Ovary (tissue), 9 donors: ENCODE measurements around the gene XPC. TPM values are rescaled to one million over a fixed set of nuclear protein-coding genes. Genes with fewer than 3 reads are reported as not detected.

ENCODE experiments used
- DNase-seq, 5 donors: peaks; one replicate each; pipeline ENCODE4 v3.0.0-alpha.2; 2019 to 2020
- H3K27ac ChIP-seq, 2 donors: fragments of 200-600 bp; one replicate each; pipeline versions ENCODE4 v1.5.1 to v1.8.0; 2019 to 2022
- H3K27me3 ChIP-seq: fragments of 200-600 bp; one replicate; pipeline ENCODE4 v1.8.0; 2022
- H3K36me3 ChIP-seq: fragments of 200-600 bp; sonication (generic); one replicate; pipeline ENCODE4 v1.5.1; 2019
- H3K4me1 ChIP-seq: one replicate; pipeline ENCODE4 v1.8.1; 2013; ENCODE audit warnings: mild to moderate bottlenecking, moderate library complexity; ENCODE audit not compliant: insufficient read depth
- H3K4me3 ChIP-seq: fragments of 200-600 bp; sonication (generic); one replicate; pipeline ENCODE4 v1.5.1; 2017
- H3K9me3 ChIP-seq, 2 donors: fragments of 200-600 bp in 1 of 2; sonication (generic) in 1 of 2; one replicate each; pipeline versions ENCODE4 v1.5.1 to v1.8.1; 2013 to 2019; ENCODE audit warnings: mild to moderate bottlenecking in 1 of 2, moderate library complexity in 1 of 2
- CTCF ChIP-seq, 3 donors: fragments of 450-650 bp in 2 of 3; fragments of 200-600 bp in 1 of 3; IDR thresholded peaks; one replicate each; pipeline versions ENCODE4 v1.5.1 to v1.8.0; 2016 to 2022; ENCODE audit warnings: antibody characterized with exemption in 3 of 3, mild to moderate bottlenecking in 1 of 3
- EP300 ChIP-seq: sonication (generic); formaldehyde crosslinking; IDR thresholded peaks from one replicate; pipeline ENCODE4 v1.6.1; 2017; ENCODE audit warnings: antibody characterized with exemption
- POLR2A ChIP-seq: fragments of 450-650 bp; IDR thresholded peaks from one replicate; pipeline ENCODE4 v1.6.1; 2017; ENCODE audit warnings: antibody characterized with exemption, mild to moderate bottlenecking, moderate library complexity
- WGBS, 3 donors: extraction: QIAGEN DNeasy Blood & Tissue Kit in 1 of 3; methylation state at CpG; one replicate each; pipeline versions ENCODE4 v1.1.5 to v1.1.7; 2013 to 2017; 5-methylcytosine and 5-hydroxymethylcytosine counted together
- intact Hi-C, 4 donors: fragments of 100-400 bp; cut with DNase I; formaldehyde crosslinking; loops; one replicate each; pipeline versions ENCODE4 v1.11.0 to v1.15.1; 2022 to 2023
- polyA plus RNA-seq, 2 donors: library from polyadenylated mRNA; stranded (reverse); fragments of 200-250 nt in 1 of 2; fragments of 350-450 nt in 1 of 2; fragmentation: Illumina TruSeq in 1 of 2; extraction: RNeasy Lipid Tissue Mini Kit (QIAGEN cat#74804) in 1 of 2; gene quantifications; one replicate each; pipeline ENCODE4 v1.2.3, GENCODE V29; 2013 to 2014
- total RNA-seq, 7 donors: library from RNA; depleted of rRNA in 2 of 7; stranded (reverse); fragments of >200 nt in 2 of 7; fragmentation: NEBNext Ultra II Directional in 3 of 7; extraction: Animal tissue kit (Norgen Biotek cat#: 25700) in 3 of 7; gene quantifications; one replicate each; pipeline versions ENCODE4 v1.1.0 to v1.2.4, GENCODE V29; 2016 to 2023
- donor health status: DM: no; HTN: no; CAD: no; lungs with moderate emphysema.
- donor health status: DM: no; HTN: no; CAD: no.
- donor health status: Bipolar disorder and iron deficiency.
- donor health status: DM: yes; HTN: yes; CAD: no.
- donor health status: DM: no; HTN: no; CAD: no.
- donor health status: DM: yes; HTN: yes; CAD: no.

XPC gene
- total and polyA plus RNA-seq, 9 donors: 36.2 to 63.1 (median 40.6) TPM

GRCh38 chr3:14153663-14154062 is 24.7 kb downstream of the XPC start:
- 89 to 95% (median 91%) methylated on average over 6 of the region's 6 CpGs for WGBS, 3 donors
- DNase-seq: no peak
- H3K4me3 ChIP-seq: no peak overlapping the region
- no peaks in the 10 kb centered on the region for H3K4me1 ChIP-seq
- H3K9me3 ChIP-seq: no peaks in the 10 kb centered on the region
- intact Hi-C loops: no loop called here
- TF ChIP-seq EP300 (no peak), CTCF (IDR thresholded peaks at IDR 0.05) (no peak), POLR2A (no peak)
- H3K27me3 ChIP-seq: no peaks in the 10 kb centered on the region
- no peaks in the 10 kb centered on the region for H3K36me3 ChIP-seq
- H3K27ac ChIP-seq: no peak overlapping the region

GRCh38 chr3:14152963-14153355 is 25.4 kb downstream of the XPC start:
- TF ChIP-seq EP300: no peak
- no peak for TF ChIP-seq CTCF (IDR thresholded peaks at IDR 0.05)
- TF ChIP-seq POLR2A: no peak
- intact Hi-C loops: no loop called here
- Histone ChIP-seq H3K27ac (no peak overlapping the region), H3K4me3 (no peak overlapping the region), H3K36me3 (no peaks in the 10 kb centered on the region), H3K4me1 (no peaks in the 10 kb centered on the region), H3K9me3 (no peaks in the 10 kb centered on the region), H3K27me3 (no peaks in the 10 kb centered on the region)
- 76 to 88% (median 76%) methylated on average over 4 of the region's 4 CpGs for WGBS, 3 donors
- no peak for DNase-seq

- H3K4me3 ChIP-seq: no peak overlapping the region
- no peaks in the 10 kb centered on the region for H3K4me1 ChIP-seq
- H3K36me3 ChIP-seq: no peaks in the 10 kb centered on the region
- H3K9me3 ChIP-seq: no peaks in the 10 kb centered on the region
- intact Hi-C loops: no loop called here
- no peak for DNase-seq
- TF ChIP-seq POLR2A: no peak
- TF ChIP-seq CTCF (IDR thresholded peaks at IDR 0.05): no peak
- no peak for TF ChIP-seq EP300
- no peaks in the 10 kb centered on the region for H3K27me3 ChIP-seq
- WGBS, 3 donors: 71 to 84% (median 76%) methylated on average over 11 of the region's 11 CpGs
- no peak overlapping the region for H3K27ac ChIP-seq
These were observed 26.0 kb downstream of the XPC start for GRCh38 chr3:14152233-14152962.

DNA sequence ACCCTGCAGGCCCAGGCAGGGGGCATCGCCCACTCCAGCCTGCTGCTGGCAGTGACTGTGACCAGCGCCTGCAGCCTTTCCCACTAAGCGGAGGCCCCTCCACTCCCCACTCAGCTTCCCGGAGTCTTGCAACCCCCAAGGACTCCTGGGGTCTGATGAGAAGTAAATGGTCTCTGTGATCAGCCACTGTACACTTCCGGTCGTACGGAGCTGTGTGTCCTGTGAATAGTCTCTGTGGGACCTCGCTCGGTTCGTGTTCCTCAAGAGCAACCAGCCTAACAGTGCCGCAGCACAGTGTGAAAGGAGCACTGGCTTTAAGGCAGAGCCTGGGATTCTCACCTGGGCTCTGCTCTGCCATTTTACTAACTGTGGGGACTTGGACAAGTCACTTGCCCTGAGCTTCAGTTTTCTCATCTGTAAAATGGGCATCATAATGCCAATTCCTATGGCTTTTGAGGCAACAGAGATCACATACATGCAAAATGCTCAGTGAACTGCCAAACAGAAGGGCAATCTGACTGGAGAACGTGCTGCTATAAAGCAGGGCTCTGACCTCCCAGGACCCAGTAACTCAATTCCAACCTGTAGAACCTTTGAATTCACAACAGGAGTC is 26.8 kb downstream of the XPC start:
- Histone ChIP-seq H3K27ac (no peak overlapping the region), H3K36me3 (no peaks in the 10 kb centered on the region), H3K4me1 (no peaks in the 10 kb centered on the region), H3K27me3 (no peaks in the 10 kb centered on the region), H3K9me3 (no peaks in the 10 kb centered on the region), H3K4me3 (no peak overlapping the region)
- TF ChIP-seq POLR2A: no peak
- TF ChIP-seq CTCF (IDR thresholded peaks at IDR 0.05): no peak
- TF ChIP-seq EP300: no peak
- no peak for DNase-seq
- intact Hi-C loops: no loop called here
- 89 to 92% (median 89%) methylated on average over 12 of the region's 12 CpGs for WGBS, 3 donors
